H1 (cell line): ENCODE measurements around the gene HS2ST1. TPM values are rescaled to one million over a fixed set of nuclear protein-coding genes. Genes with fewer than 3 reads are reported as not detected.

Experiments
- CTCF ChIA-PET: fragments of 300-600 bp; sonication (Branson Sonifier 250); formaldehyde crosslinking; loops from one replicate; lab custom pipeline; 2021; ENCODE audit not compliant: partially characterized antibody; lab: Charles Lee
- POLR2A ChIA-PET: fragments of 300-600 bp; sonication (Branson Sonifier 250); formaldehyde crosslinking; loops from one replicate; lab custom pipeline; 2021; ENCODE audit warnings: inconsistent platforms; ENCODE audit not compliant: partially characterized antibody; lab: Charles Lee
- DNase-seq, 2 experiments: peaks; one replicate each; pipeline versions ENCODE4 v3.0.0 to v3.0.0-alpha.2; 2010 to 2022; ENCODE audit warnings: low spot score in 2 of 2, low read depth in 1 of 2, mixed read lengths in 1 of 2
- FAIRE-seq: peaks from 2 replicates; lab custom pipeline; 2011; peaks lifted over from hg19 to GRCh38; lab: Jason Lieb, UNC
- H2AFZ ChIP-seq: 2 replicates; pipeline ENCODE4 v1.8.1; 2012; ENCODE audit warnings: low read length, inconsistent platforms
- H2AK5ac ChIP-seq: 2 replicates; pipeline ENCODE4 v1.6.1; 2013; ENCODE audit warnings: low read depth, low read length
- H2BK120ac ChIP-seq: replicated peaks from 2 replicates; pipeline ENCODE3; 2013; ENCODE audit warnings: low read depth, low read length, inconsistent platforms
- H2BK12ac ChIP-seq: 2 replicates; pipeline ENCODE4 v1.6.1; 2013; ENCODE audit warnings: low read depth, low read length
- H2BK15ac ChIP-seq: 2 replicates; pipeline ENCODE4 v1.6.1; 2013; ENCODE audit warnings: low read length
- H2BK20ac ChIP-seq: 2 replicates; pipeline ENCODE4 v1.6.1; 2013; ENCODE audit warnings: low read length
- H2BK5ac ChIP-seq: 2 replicates; pipeline ENCODE4 v1.6.1; 2013; ENCODE audit warnings: low read depth, low read length
- H3K14ac ChIP-seq: 2 replicates; pipeline ENCODE4 v1.6.1; 2013; ENCODE audit warnings: inconsistent platforms; ENCODE audit not compliant: insufficient read length
- H3K18ac ChIP-seq: 2 replicates; pipeline ENCODE4 v1.6.1; 2013; ENCODE audit warnings: low read length; ENCODE audit errors: extremely low read depth
- H3K23ac ChIP-seq: 2 replicates; pipeline ENCODE4 v1.6.1; 2013; ENCODE audit warnings: inconsistent platforms; ENCODE audit not compliant: insufficient read length
- H3K23me2 ChIP-seq: 2 replicates; pipeline ENCODE4 v1.6.1; 2013; ENCODE audit warnings: low read depth, low read length
- H3K27ac ChIP-seq: 2 replicates; pipeline ENCODE4 v1.6.1; 2011; ENCODE audit warnings: low read depth, low read length, inconsistent platforms
- H3K27me3 ChIP-seq, 4 experiments: replicated peaks in 1 of 4; 1 replicate in 1 of 4; 2 replicates in 3 of 4; pipeline versions ENCODE4 v1.6.1 to v1.8.1; 2011 to 2013; ENCODE audit warnings: low read length in 3 of 4, mild to moderate bottlenecking in 3 of 4, inconsistent platforms in 2 of 4, mixed read lengths in 2 of 4, moderate library complexity in 1 of 4; ENCODE audit not compliant: control insufficient read depth in 3 of 4, insufficient read depth in 3 of 4; ENCODE audit errors: extremely low read depth in 1 of 4
- H3K36me3 ChIP-seq, 4 experiments: 2 replicates each; pipeline versions ENCODE4 v1.6.1 to v1.8.1; 2011 to 2013; ENCODE audit warnings: mild to moderate bottlenecking in 4 of 4, low read length in 3 of 4, moderate library complexity in 2 of 4, control low read depth in 1 of 4, inconsistent platforms in 1 of 4; ENCODE audit not compliant: insufficient read depth in 4 of 4, control insufficient read depth in 2 of 4
- H3K4ac ChIP-seq: replicated peaks from 2 replicates; pipeline ENCODE3; 2013; ENCODE audit warnings: low read length, low read depth, mixed read lengths, inconsistent platforms; ENCODE audit not compliant: insufficient read length
- H3K4me1 ChIP-seq, 4 experiments: replicated peaks in 1 of 4; 1 replicate in 1 of 4; 2 replicates in 3 of 4; pipeline versions ENCODE4 v1.6.1 to v1.8.1; 2011 to 2013; ENCODE audit warnings: low read length in 3 of 4, inconsistent platforms in 2 of 4, mixed read lengths in 1 of 4; ENCODE audit not compliant: insufficient read depth in 4 of 4, control insufficient read depth in 3 of 4
- H3K4me2 ChIP-seq, 2 experiments: 2 replicates each; pipeline versions ENCODE4 v1.6.1 to v1.8.1; 2011 to 2013; ENCODE audit warnings: low read depth in 2 of 2, low read length in 2 of 2, control low read depth in 1 of 2, inconsistent platforms in 1 of 2, mild to moderate bottlenecking in 1 of 2; ENCODE audit not compliant: insufficient read depth in 1 of 2
- H3K4me3 ChIP-seq, 4 experiments: fragments of 200-600, 300-600 bp in 1 of 4; sonication (generic), shearing (Covaris generic), sonication (Bioruptor Twin) in 1 of 4; 2 replicates each; pipeline versions ENCODE4 v1.5.1 to v1.8.1; 2011 to 2016; ENCODE audit warnings: low read length in 4 of 4, low read depth in 3 of 4, control low read depth in 2 of 4, inconsistent platforms in 2 of 4, mild to moderate bottlenecking in 2 of 4, mixed read lengths in 1 of 4, moderate library complexity in 1 of 4; ENCODE audit not compliant: insufficient read depth in 2 of 4; ENCODE audit errors: extremely low read depth in 1 of 4
- H3K56ac ChIP-seq: replicated peaks from 2 replicates; pipeline ENCODE3; 2013; ENCODE audit warnings: low read depth, mild to moderate bottlenecking, mixed read lengths, low read length, inconsistent platforms; ENCODE audit not compliant: insufficient read length
- H3K79me1 ChIP-seq: 2 replicates; pipeline ENCODE4 v1.6.1; 2013; ENCODE audit warnings: low read depth, low read length, control low read depth
- H3K79me2 ChIP-seq, 2 experiments: 2 replicates each; pipeline versions ENCODE4 v1.6.1 to v1.8.1; 2012 to 2013; ENCODE audit warnings: low read length in 2 of 2, mild to moderate bottlenecking in 2 of 2, inconsistent platforms in 1 of 2; ENCODE audit not compliant: insufficient read depth in 2 of 2, control insufficient read depth in 1 of 2
- H3K9ac ChIP-seq, 4 experiments: replicated peaks in 1 of 4; 1 replicate in 1 of 4; 2 replicates in 3 of 4; pipeline versions ENCODE4 v1.6.1 to v1.8.1; 2011 to 2013; ENCODE audit warnings: low read depth in 3 of 4, low read length in 3 of 4, control low read depth in 2 of 4, mild to moderate bottlenecking in 2 of 4, moderate library complexity in 2 of 4, inconsistent platforms in 1 of 4; ENCODE audit errors: extremely low read depth in 1 of 4
- H3K9me3 ChIP-seq, 2 experiments: 2 replicates each; pipeline versions ENCODE4 v1.6.1 to v1.8.1; 2012 to 2013; ENCODE audit warnings: mild to moderate bottlenecking in 2 of 2, moderate library complexity in 2 of 2, control low read depth in 1 of 2, inconsistent platforms in 1 of 2, low read depth in 1 of 2, low read length in 1 of 2, mixed read lengths in 1 of 2; ENCODE audit not compliant: insufficient read depth in 2 of 2
- H4K20me1 ChIP-seq, 2 experiments: replicated peaks in 1 of 2; 2 replicates each; pipeline versions ENCODE3 to v1.8.1; 2011 to 2013; ENCODE audit warnings: inconsistent platforms in 2 of 2, low read length in 2 of 2, mild to moderate bottlenecking in 1 of 2; ENCODE audit not compliant: insufficient read depth in 2 of 2, control insufficient read depth in 1 of 2
- H4K5ac ChIP-seq: 2 replicates; pipeline ENCODE4 v1.6.1; 2013; ENCODE audit warnings: low read length, low read depth, mixed read lengths, inconsistent platforms; ENCODE audit not compliant: insufficient read length
- H4K8ac ChIP-seq: 2 replicates; pipeline ENCODE4 v1.8.0; 2013; ENCODE audit warnings: mild to moderate bottlenecking, moderate library complexity, low read length, inconsistent platforms; ENCODE audit not compliant: insufficient read depth; ENCODE audit errors: extremely low read depth
- H4K91ac ChIP-seq: replicated peaks from 2 replicates; pipeline ENCODE3; 2013; ENCODE audit warnings: low read length, mixed read lengths, inconsistent platforms; ENCODE audit not compliant: insufficient read length
- ATF2 ChIP-seq: IDR thresholded peaks from 2 replicates; pipeline ENCODE4 v1.6.1; 2012; ENCODE audit warnings: low read length, inconsistent platforms
- BACH1 ChIP-seq: IDR thresholded peaks from 2 replicates; pipeline ENCODE4 v1.6.1; 2012; ENCODE audit warnings: low read length, improper control_type of control experiment
- EGR1 ChIP-seq: IDR thresholded peaks from 2 replicates; pipeline ENCODE4 v1.6.1; 2011; ENCODE audit warnings: low read depth, low read length, borderline replicate concordance
- PHF8 ChIP-seq: fragments of 200-600 bp; sonication (generic); conservative IDR thresholded peaks from 2 replicates; pipeline ENCODE4 v1.7.1; 2012; ENCODE audit warnings: low read depth, mild to moderate bottlenecking, inconsistent platforms, low read length, moderate library complexity
- POLR2AphosphoS5 ChIP-seq: IDR thresholded peaks from 2 replicates; pipeline ENCODE4 v1.6.1; 2011; ENCODE audit warnings: low read depth, low read length
- RBBP5 ChIP-seq: IDR thresholded peaks from 2 replicates; pipeline ENCODE4 v1.7.1; 2012; ENCODE audit warnings: low read depth, mild to moderate bottlenecking, inconsistent platforms, low read length, moderate library complexity, borderline replicate concordance
- SAP30 ChIP-seq: fragments of 300-600 bp; sonication (generic); IDR thresholded peaks from 2 replicates; pipeline ENCODE4 v1.7.1; 2012; ENCODE audit warnings: low read length, moderate library complexity, mild to moderate bottlenecking, inconsistent platforms; ENCODE audit not compliant: insufficient read depth, insufficient replicate concordance
- SIRT6 ChIP-seq: IDR thresholded peaks from one replicate; pipeline ENCODE4 v1.7.1; 2012; ENCODE audit warnings: low read length, inconsistent platforms
- SUZ12 ChIP-seq: fragments of 200-600 bp; sonication (generic); IDR thresholded peaks from 2 replicates; pipeline ENCODE4 v1.6.1; 2012; ENCODE audit warnings: mild to moderate bottlenecking, inconsistent platforms, low read length, moderate library complexity, mixed read lengths
- TAF7 ChIP-seq: optimal IDR thresholded peaks from 2 replicates; pipeline ENCODE3; 2011; ENCODE audit warnings: low read depth, mild to moderate bottlenecking, inconsistent platforms, low read length, moderate library complexity, borderline replicate concordance
- ZNF274 ChIP-seq: IDR thresholded peaks from 2 replicates; pipeline ENCODE4 v1.7.0; 2012; ENCODE audit warnings: low read length, borderline replicate concordance; ENCODE audit errors: extremely low read depth
- polyA plus RNA-seq, 7 experiments: library from polyadenylated mRNA; depleted of rRNA in 3 of 7; stranded (reverse) in 5 of 7; unstranded in 2 of 7; fragments of >200 nt in 5 of 7; fragments of 200-250 nt in 2 of 7; gene quantifications; 1 replicate in 5 of 7; 2 replicates in 1 of 7; 4 replicates in 1 of 7; pipeline versions ENCODE4 v1.2.1 to v1.2.3, GENCODE V29; 2011 to 2013; ENCODE audit warnings: missing spikeins in 2 of 7, mixed read lengths in 2 of 7
- total RNA-seq: library from RNA; stranded (reverse); fragmentation: NEBNext Ultra II Directional; extraction: Animal tissue kit (Norgen Biotek cat#: 25700); gene quantifications from 2 replicates; pipeline ENCODE4 v1.2.1, GENCODE V29; 2021
- TF ChIP-seq, protein P1 (sequence below): IDR thresholded peaks from 2 replicates; pipeline ENCODE4 v1.6.1; 2011; ENCODE audit warnings: low read depth, mild to moderate bottlenecking, low read length; ENCODE audit not compliant: insufficient read depth

Gene HS2ST1
- total and polyA plus RNA-seq, 2 of the 8 experiments (the other 6 are each of a cell fraction or from before 2014, with no cell fraction given): 5.2 to 28.3 TPM

- FAIRE-seq (no peak), DNase-seq (no peak)
- H3K9ac ChIP-seq: no peak overlapping the region
- H3K36me3 ChIP-seq: no peaks in the 10 kb centered on the region
- peaks cover 0 to 75% of the 10 kb centered on the region in 2 experiments; a peak in 2 of 4 replicates for H3K79me2 ChIP-seq
- H3K9me3 ChIP-seq: no peaks in the 10 kb centered on the region
- no peaks in the 10 kb centered on the region for H4K20me1 ChIP-seq
- no peak overlapping the region for H2BK12ac ChIP-seq
- peaks cover 0 to 2% (median 0%) of the 10 kb centered on the region in 4 experiments; a peak in 1 of 7 replicates for H3K4me1 ChIP-seq
- H3K56ac ChIP-seq: no peak overlapping the region
- no peak overlapping the region for H4K8ac ChIP-seq
- H2BK5ac ChIP-seq: no peak overlapping the region
- POLR2A ChIA-PET: no interaction called here
- no peak overlapping the region for H3K4me2 ChIP-seq
- H3K27me3 ChIP-seq: no peaks in the 10 kb centered on the region
- no peak overlapping the region for H2BK20ac ChIP-seq
- no peak overlapping the region for H3K4ac ChIP-seq
- no peak overlapping the region for H2BK15ac ChIP-seq
- H2AK5ac ChIP-seq: no peak overlapping the region
- H3K79me1 ChIP-seq: no peaks in the 10 kb centered on the region; the same call in 1 of the 2 replicates
- H3K14ac ChIP-seq: no peak overlapping the region
- H4K91ac ChIP-seq: no peak overlapping the region
- no peak overlapping the region for H2AFZ ChIP-seq
- H3K23ac ChIP-seq: no peak overlapping the region
- no peak overlapping the region for H3K4me3 ChIP-seq
- no peak overlapping the region for H3K27ac ChIP-seq
- no peak overlapping the region for H4K5ac ChIP-seq
- H3K23me2 ChIP-seq: no peaks in the 10 kb centered on the region
- no peak overlapping the region for H2BK120ac ChIP-seq
- no peak overlapping the region for H3K18ac ChIP-seq
- CTCF ChIA-PET: interaction anchor here (0.6 kb wide), 1 partner anchor 1092 kb away, joined by 3 read pairs; no protein-coding TSS in a partner anchor
- TF ChIP-seq SIRT6: no peak
- TF ChIP-seq SUZ12: no peak
- TF ChIP-seq SAP30: no peak
- TF ChIP-seq BACH1: no peak
- TF ChIP-seq TAF7: no peak
- TF ChIP-seq PHF8: no peak
- TF ChIP-seq, protein P1, sequence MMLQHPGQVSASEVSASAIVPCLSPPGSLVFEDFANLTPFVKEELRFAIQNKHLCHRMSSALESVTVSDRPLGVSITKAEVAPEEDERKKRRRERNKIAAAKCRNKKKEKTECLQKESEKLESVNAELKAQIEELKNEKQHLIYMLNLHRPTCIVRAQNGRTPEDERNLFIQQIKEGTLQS: no peak
- no peak for TF ChIP-seq POLR2AphosphoS5
- no peak for TF ChIP-seq ZNF274
- TF ChIP-seq RBBP5: no peak
- no peak for TF ChIP-seq ATF2
- no peak for TF ChIP-seq EGR1
Measured at GRCh38 chr1:86998727-86999126, 84.3 kb downstream of the HS2ST1 start.
